Measurements from ENCODE around the gene CXCL16.

DNA sequence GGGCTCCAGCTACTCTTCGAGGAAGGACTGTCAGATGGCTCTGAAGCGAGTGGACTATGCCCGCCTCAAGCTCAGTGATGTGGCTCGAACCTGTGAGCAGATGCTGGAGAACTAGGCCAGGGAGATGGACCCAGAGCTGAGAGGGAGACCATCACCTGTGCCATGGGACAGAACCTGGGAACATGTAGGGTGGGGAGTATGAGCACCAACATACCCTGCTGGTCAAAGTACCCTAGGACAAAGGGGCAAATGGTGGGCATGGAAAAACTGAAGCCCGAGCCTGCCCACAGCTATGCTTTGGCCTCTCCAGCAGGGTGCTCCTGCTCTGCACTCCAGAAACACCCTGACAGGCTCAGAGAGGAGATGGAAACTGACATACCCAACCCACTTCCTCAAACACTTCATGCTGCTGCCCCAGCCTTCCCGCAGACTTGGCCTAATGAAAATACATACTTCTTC lies 6.6 kb downstream of the CXCL16 start:
- TF ChIP-seq CTCF (IDR thresholded peaks at IDR 0.05) (peak in 1 of 7 experiments; percentile 36), POLR2A (IDR thresholded peaks at IDR 0.05) (no peak)
